Endodermal cell (in vitro differentiated cells): Measurements from ENCODE around the gene C1QTNF6. TPM values are rescaled to one million over a fixed set of nuclear protein-coding genes. Genes with fewer than 3 reads are reported as not detected.
A peak's percentile ranks its signal among the peaks of the same experiment; 100 is the strongest.

Experiments used
- DNase-seq: peaks from one replicate; pipeline ENCODE4 v3.0.0-alpha.2; 2017
- H3K27ac ChIP-seq: 2 replicates; pipeline ENCODE4 v1.5.1; 2013; ENCODE audit warnings: mild to moderate bottlenecking, low read depth, low read length, moderate library complexity
- H3K27me3 ChIP-seq: 2 replicates; pipeline ENCODE4 v1.6.1; 2013; ENCODE audit warnings: mild to moderate bottlenecking, low read length, moderate library complexity; ENCODE audit not compliant: insufficient read depth, control insufficient read depth, poor library complexity, severe bottlenecking
- H3K36me3 ChIP-seq: 2 replicates; pipeline ENCODE4 v1.7.0; 2013; ENCODE audit warnings: mild to moderate bottlenecking, low read length, moderate library complexity; ENCODE audit not compliant: control insufficient read depth, insufficient read depth
- H3K4me1 ChIP-seq: one replicate; pipeline ENCODE4 v1.7.0; 2013; ENCODE audit warnings: low read length; ENCODE audit not compliant: control insufficient read depth, insufficient read depth
- H3K4me3 ChIP-seq: 2 replicates; pipeline ENCODE4 v1.5.1; 2013; ENCODE audit warnings: mild to moderate bottlenecking, low read length, moderate library complexity
- H3K9ac ChIP-seq: 2 replicates; pipeline ENCODE4 v1.6.1; 2013; ENCODE audit warnings: mild to moderate bottlenecking, low read length, moderate library complexity; ENCODE audit not compliant: poor library complexity, severe bottlenecking; ENCODE audit errors: extremely low read depth
- H3K9me3 ChIP-seq: 2 replicates; pipeline ENCODE4 v1.6.1; 2013; ENCODE audit warnings: mild to moderate bottlenecking, low read length, moderate library complexity; ENCODE audit not compliant: control insufficient read depth
- H3K27ac Mint-ChIP-seq: 2 replicates; pipeline ENCODE4 v1.8.0; 2020; ENCODE audit warnings: mixed read lengths
- H3K27me3 Mint-ChIP-seq: 2 replicates; pipeline ENCODE4 v1.8.0; 2021; ENCODE audit warnings: mild to moderate bottlenecking, mixed read lengths; ENCODE audit not compliant: insufficient read depth
- H3K36me3 Mint-ChIP-seq: 2 replicates; pipeline ENCODE4 v1.8.0; 2020; ENCODE audit warnings: low read depth, mixed read lengths
- H3K4me1 Mint-ChIP-seq: 2 replicates; pipeline ENCODE4 v1.8.0; 2020; ENCODE audit warnings: mixed read lengths
- H3K4me3 Mint-ChIP-seq: 2 replicates; pipeline ENCODE4 v1.8.0; 2020; ENCODE audit warnings: mild to moderate bottlenecking, moderate library complexity, mixed read lengths
- H3K9me3 Mint-ChIP-seq: 2 replicates; pipeline ENCODE4 v1.8.0; 2020; ENCODE audit warnings: mild to moderate bottlenecking, mixed read lengths
- CTCF ChIP-seq: fragments of 200-600 bp; sonication (generic); conservative IDR thresholded peaks from 2 replicates; pipeline ENCODE4 v1.5.0; 2021; ENCODE audit warnings: antibody characterized with exemption, mild to moderate bottlenecking
- WGBS, 2 experiments: methylation state at CpG; one replicate each; pipeline versions ENCODE4 v1.1.5 to v1.1.7; 2013; ENCODE audit warnings: missing lambda C conversion rate in 2 of 2, mixed read lengths in 1 of 2; ENCODE audit not compliant: insufficient coverage in 1 of 2, insufficient read length in 1 of 2; 5-methylcytosine and 5-hydroxymethylcytosine counted together
- total RNA-seq, 2 donors: library from RNA; stranded (reverse); fragmentation: NEBNext Ultra II Directional in 1 of 2; extraction: Animal tissue kit (Norgen Biotek cat#: 25700) in 1 of 2; gene quantifications; 2 replicates in 1 of 2; 3 replicates in 1 of 2; pipeline ENCODE4 v1.2.1, GENCODE V29; 2021

The C1QTNF6 gene
- total RNA-seq, 2 donors from 2014 or later: 15.5 to 16.9 TPM

GRCh38 chr22:37182949-37183245 lies 5.2 kb downstream of the C1QTNF6 start:
- no peak overlapping the region for H3K27ac Mint-ChIP-seq
- H3K9me3 Mint-ChIP-seq: no peaks in the 10 kb centered on the region
- no peak for DNase-seq
- TF ChIP-seq CTCF: no peak
- WGBS, 2 experiments: 99 to 100% methylated on average over 1 to 3 of the region's 3 CpGs
- no peak overlapping the region for H3K4me3 Mint-ChIP-seq
- Histone ChIP-seq H3K36me3 (no peaks in the 10 kb centered on the region), H3K4me1 (peaks cover 4% of the 10 kb centered on the region), H3K27me3 (no peaks in the 10 kb centered on the region), H3K9me3 (no peaks in the 10 kb centered on the region), H3K4me3 (no peak overlapping the region), H3K9ac (no peak overlapping the region), H3K27ac (no peak overlapping the region)
- H3K36me3 Mint-ChIP-seq: peaks cover 3% of the 10 kb centered on the region
- H3K27me3 Mint-ChIP-seq: peaks cover under 1% of the 10 kb centered on the region
- H3K4me1 Mint-ChIP-seq: peaks cover 16% of the 10 kb centered on the region

DNA sequence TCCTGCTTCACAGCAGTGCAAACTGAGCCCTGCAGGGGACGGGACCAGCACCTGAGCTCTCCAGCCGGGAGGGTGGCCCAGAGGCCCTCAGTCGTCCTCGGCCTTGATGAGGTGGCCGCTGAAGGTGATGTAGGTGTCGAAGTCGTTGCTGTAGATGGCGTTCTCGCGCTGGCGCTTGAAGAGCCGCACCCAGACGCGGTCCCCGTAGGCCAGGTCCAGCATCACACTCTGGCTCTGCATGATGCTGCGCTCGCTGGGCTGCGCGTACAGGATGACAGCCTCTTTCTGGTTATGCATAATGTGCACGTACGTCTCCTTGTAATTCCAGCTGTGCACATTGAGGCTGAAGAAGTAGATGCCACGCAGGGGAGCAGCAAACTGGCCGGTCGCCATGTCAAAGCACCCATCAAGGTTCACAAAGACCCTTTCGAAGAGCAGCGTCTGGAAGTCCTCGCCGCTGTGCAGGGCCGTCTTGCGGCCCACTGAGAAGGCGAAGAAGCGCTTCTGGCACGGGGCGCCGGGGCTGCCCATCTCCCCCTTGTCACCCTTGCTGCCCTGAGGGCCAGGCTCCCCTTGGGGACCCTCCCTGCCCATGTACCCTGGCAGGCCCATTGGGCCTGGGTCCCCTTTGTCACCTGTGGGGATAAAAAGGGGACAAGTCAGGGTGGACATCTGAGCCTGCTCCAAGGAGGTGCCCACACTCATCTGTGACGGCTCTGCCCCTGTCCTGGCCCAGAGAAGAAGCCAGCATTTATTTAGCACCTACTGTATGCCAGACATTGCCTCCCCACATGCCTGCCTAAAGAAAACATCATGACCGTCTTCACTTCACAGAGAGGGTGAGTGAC lies 5.7 kb downstream of the C1QTNF6 start:
- peak; percentile 33 for TF ChIP-seq CTCF
- H3K27me3 ChIP-seq: no peaks in the 10 kb centered on the region
- H3K9ac ChIP-seq: no peak overlapping the region
- H3K4me3 Mint-ChIP-seq: no peak overlapping the region
- H3K4me3 ChIP-seq: no peak overlapping the region
- H3K36me3 ChIP-seq: no peaks in the 10 kb centered on the region
- no peak overlapping the region for H3K27ac Mint-ChIP-seq
- DNase-seq: no peak
- H3K27me3 Mint-ChIP-seq: peaks cover 6% of the 10 kb centered on the region
- no peaks in the 10 kb centered on the region for H3K4me1 ChIP-seq
- peaks cover 13% of the 10 kb centered on the region for H3K4me1 Mint-ChIP-seq
- WGBS, 2 experiments: 95 to 96% methylated on average over 30 to 37 of the region's 37 CpGs
- no peaks in the 10 kb centered on the region for H3K9me3 ChIP-seq
- H3K9me3 Mint-ChIP-seq: no peaks in the 10 kb centered on the region
- H3K27ac ChIP-seq: no peak overlapping the region
- H3K36me3 Mint-ChIP-seq: peaks cover 3% of the 10 kb centered on the region

GRCh38 chr22:37181681-37182080 lies 6.4 kb downstream of the C1QTNF6 start:
- Histone ChIP-seq H3K9ac (no peak overlapping the region), H3K4me3 (no peak overlapping the region), H3K27ac (no peak overlapping the region), H3K36me3 (no peaks in the 10 kb centered on the region), H3K27me3 (no peaks in the 10 kb centered on the region), H3K4me1 (no peaks in the 10 kb centered on the region), H3K9me3 (no peaks in the 10 kb centered on the region)
- no peaks in the 10 kb centered on the region for H3K9me3 Mint-ChIP-seq
- no peak overlapping the region for H3K4me3 Mint-ChIP-seq
- H3K36me3 Mint-ChIP-seq: peaks cover 3% of the 10 kb centered on the region
- peaks cover 13% of the 10 kb centered on the region for H3K4me1 Mint-ChIP-seq
- peaks cover 6% of the 10 kb centered on the region for H3K27me3 Mint-ChIP-seq
- TF ChIP-seq CTCF: no peak
- WGBS, 2 experiments: 92 to 98% methylated on average over 4 of the region's 4 CpGs
- no peak for DNase-seq
- H3K27ac Mint-ChIP-seq: no peak overlapping the region
